ENCODE measurements around the gene MTA1.

MTA1 gene

GRCh38 chr14:105467249-105467941, 47.8 kb downstream of the MTA1 start:
- no peak for DNase-seq

- no peak for DNase-seq
Measured at GRCh38 chr14:105467942-105468471, 48.4 kb downstream of the MTA1 start.

- DNase-seq, result no peak
Measured at GRCh38 chr14:105468621-105469241, 49.1 kb downstream of the MTA1 start.

- no peak for DNase-seq
Measured at GRCh38 chr14:105469456-105470349, 50.1 kb downstream of the MTA1 start.

- no peak for DNase-seq
Measured at GRCh38 chr14:105470350-105471296, 51.0 kb downstream of the MTA1 start.

- no peak for DNase-seq
Measured at GRCh38 chr14:105471297-105471821, 51.7 kb downstream of the MTA1 start.

- DNase-seq, result no peak
Measured at GRCh38 chr14:105471823-105472485, 52.3 kb downstream of the MTA1 start.

GRCh38 chr14:105472486-105472991, 52.9 kb downstream of the MTA1 start:
- no peak for DNase-seq

GRCh38 chr14:105473033-105473676, 53.5 kb downstream of the MTA1 start:
- DNase-seq, result no peak

GRCh38 chr14:105473677-105474482, 54.3 kb downstream of the MTA1 start:
- DNase-seq, result peak; percentile 85

GRCh38 chr14:105474483-105475268, 55.0 kb downstream of the MTA1 start, which contains the start of gene CRIP2:
Gene CRIP2, plus strand, starts transcription at chr14:105474821. Its CDS starts 42 bp downstream, at chr14:105474863.
- peak; percentile 65 for DNase-seq

- DNase-seq, result peak; percentile 7
Measured at GRCh38 chr14:105475269-105476096, 55.9 kb downstream of the MTA1 start.

- no peak for DNase-seq
Measured at GRCh38 chr14:105476097-105476830, 56.6 kb downstream of the MTA1 start.

- no peak for DNase-seq
Measured at GRCh38 chr14:105476831-105477659, 57.4 kb downstream of the MTA1 start.

GRCh38 chr14:105477660-105478397, 58.2 kb downstream of the MTA1 start:
- peak; percentile 84 for DNase-seq
